Measurements from ENCODE around the gene PLEKHH2. TPM values are rescaled to one million over a fixed set of nuclear protein-coding genes. Genes with fewer than 3 reads are reported as not detected.

PLEKHH2 gene
- total RNA-seq, 1 experiment from 2014 or later, result 3.1 TPM

DNA sequence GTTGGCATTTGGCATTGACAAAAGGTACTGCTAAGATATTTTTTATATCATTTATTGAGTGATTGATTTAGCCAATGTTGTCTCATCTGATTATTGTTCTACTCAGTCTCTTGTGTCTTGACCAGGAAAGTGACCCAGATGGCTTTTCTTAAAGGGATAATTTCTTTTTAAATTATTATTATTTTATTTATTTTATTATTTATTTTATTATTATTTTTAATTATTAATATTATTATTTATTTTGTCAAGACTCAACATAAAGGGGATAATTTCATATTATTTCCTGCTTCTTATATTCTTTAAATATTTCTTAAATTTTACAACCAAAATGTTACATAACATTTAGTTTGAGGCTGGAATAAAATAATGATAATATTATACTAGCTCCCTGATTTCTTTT lies 163.8 kb downstream of the PLEKHH2 start:
- no peak overlapping the region for H3T11ph ChIP-seq (ENCODE audit: low read length)
- H2BK12ac ChIP-seq (ENCODE audit: insufficient read length, low read depth, low read length), result no peak overlapping the region
- H3K9ac ChIP-seq (ENCODE audit: extremely low read depth, insufficient read length, low read length), result no peak overlapping the region
- no peaks in the 10 kb centered on the region for H3K23me2 ChIP-seq (ENCODE audit: insufficient read length, low read depth, low read length, poor library complexity, severe bottlenecking)
- no peak overlapping the region for H2BK5ac ChIP-seq (ENCODE audit: insufficient read length, low read length)
- no peak overlapping the region for H3K27ac ChIP-seq (ENCODE audit: insufficient read length, low read depth, low read length)
- no peak overlapping the region for H3K4me2 ChIP-seq (ENCODE audit: insufficient read depth, insufficient read length, low read length)
- H3K27me3 ChIP-seq (ENCODE audit: insufficient read depth, low read length), result no peaks in the 10 kb centered on the region
- H2BK15ac ChIP-seq (ENCODE audit: low read depth, low read length), result no peak overlapping the region
- H3K79me2 ChIP-seq (ENCODE audit: insufficient read depth, low read length), result no peaks in the 10 kb centered on the region
- no peak overlapping the region for H3K23ac ChIP-seq (ENCODE audit: insufficient read length, low read depth, low read length)
- no peak overlapping the region for H3K18ac ChIP-seq (ENCODE audit: insufficient read length, low read depth, low read length)
- no peaks in the 10 kb centered on the region for H3K4me1 ChIP-seq (ENCODE audit: insufficient read depth, low read length)
- no peak overlapping the region for H3K56ac ChIP-seq (ENCODE audit: insufficient read length, low read depth, low read length)
- H3K9me3 Mint-ChIP-seq, result no peaks in the 10 kb centered on the region
- H3K27me3 Mint-ChIP-seq (ENCODE audit: low read depth), result no peaks in the 10 kb centered on the region
- no peak overlapping the region for H2AK5ac ChIP-seq (ENCODE audit: insufficient read length, low read length)
- H3K79me1 ChIP-seq (ENCODE audit: insufficient read depth, low read depth, low read length, poor library complexity, severe bottlenecking), result no peaks in the 10 kb centered on the region
- no peak overlapping the region for H2BK20ac ChIP-seq (ENCODE audit: low read depth, low read length, poor library complexity, severe bottlenecking)
- H3K9me3 ChIP-seq (ENCODE audit: control insufficient read depth, low read depth, low read length), result no peaks in the 10 kb centered on the region
- no peak overlapping the region for H3K4ac ChIP-seq (ENCODE audit: low read depth, low read length)
- no peaks in the 10 kb centered on the region for H4K20me1 ChIP-seq (ENCODE audit: control insufficient read depth, insufficient read depth, insufficient read length)
- no peak overlapping the region for H3K4me3 Mint-ChIP-seq
- no peaks in the 10 kb centered on the region for H3K4me1 Mint-ChIP-seq
- no peak overlapping the region for H4K91ac ChIP-seq (ENCODE audit: insufficient read length, low read depth, low read length)
- H2AFZ ChIP-seq (ENCODE audit: low read length), result no peak overlapping the region
- no peak for DNase-seq
- H3K14ac ChIP-seq (ENCODE audit: insufficient read depth, low read length), result no peak overlapping the region
- H4K5ac ChIP-seq (ENCODE audit: insufficient read length, low read depth, low read length), result no peak overlapping the region
- TF ChIP-seq, protein P1, sequence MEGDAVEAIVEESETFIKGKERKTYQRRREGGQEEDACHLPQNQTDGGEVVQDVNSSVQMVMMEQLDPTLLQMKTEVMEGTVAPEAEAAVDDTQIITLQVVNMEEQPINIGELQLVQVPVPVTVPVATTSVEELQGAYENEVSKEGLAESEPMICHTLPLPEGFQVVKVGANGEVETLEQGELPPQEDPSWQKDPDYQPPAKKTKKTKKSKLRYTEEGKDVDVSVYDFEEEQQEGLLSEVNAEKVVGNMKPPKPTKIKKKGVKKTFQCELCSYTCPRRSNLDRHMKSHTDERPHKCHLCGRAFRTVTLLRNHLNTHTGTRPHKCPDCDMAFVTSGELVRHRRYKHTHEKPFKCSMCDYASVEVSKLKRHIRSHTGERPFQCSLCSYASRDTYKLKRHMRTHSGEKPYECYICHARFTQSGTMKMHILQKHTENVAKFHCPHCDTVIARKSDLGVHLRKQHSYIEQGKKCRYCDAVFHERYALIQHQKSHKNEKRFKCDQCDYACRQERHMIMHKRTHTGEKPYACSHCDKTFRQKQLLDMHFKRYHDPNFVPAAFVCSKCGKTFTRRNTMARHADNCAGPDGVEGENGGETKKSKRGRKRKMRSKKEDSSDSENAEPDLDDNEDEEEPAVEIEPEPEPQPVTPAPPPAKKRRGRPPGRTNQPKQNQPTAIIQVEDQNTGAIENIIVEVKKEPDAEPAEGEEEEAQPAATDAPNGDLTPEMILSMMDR (conservative IDR thresholded peaks at IDR 0.05), result no peak
- H3K36me3 Mint-ChIP-seq (ENCODE audit: insufficient read depth in 1 of 3, low read depth in 3 of 3), result no peaks in the 10 kb centered on the region
- H3K27ac Mint-ChIP-seq, result no peak overlapping the region
- no peak overlapping the region for H4K8ac ChIP-seq (replicated peaks; ENCODE audit: insufficient read length, low read depth, low read length)
- no peak overlapping the region for H2BK120ac ChIP-seq (ENCODE audit: low read depth, low read length, poor library complexity, severe bottlenecking)

Data from H9 (cell line).